ENCODE data around the gene SERPINE1. TPM values are rescaled to one million over a fixed set of nuclear protein-coding genes. Genes with fewer than 3 reads are reported as not detected.
"Not testable (repeated sequence)": the region's sequence is repeated elsewhere in the genome, so short reads cannot be mapped to it uniquely, and the experiment has no call there.

SERPINE1 gene
- total RNA-seq, 1 donor, result 278 TPM

DNA sequence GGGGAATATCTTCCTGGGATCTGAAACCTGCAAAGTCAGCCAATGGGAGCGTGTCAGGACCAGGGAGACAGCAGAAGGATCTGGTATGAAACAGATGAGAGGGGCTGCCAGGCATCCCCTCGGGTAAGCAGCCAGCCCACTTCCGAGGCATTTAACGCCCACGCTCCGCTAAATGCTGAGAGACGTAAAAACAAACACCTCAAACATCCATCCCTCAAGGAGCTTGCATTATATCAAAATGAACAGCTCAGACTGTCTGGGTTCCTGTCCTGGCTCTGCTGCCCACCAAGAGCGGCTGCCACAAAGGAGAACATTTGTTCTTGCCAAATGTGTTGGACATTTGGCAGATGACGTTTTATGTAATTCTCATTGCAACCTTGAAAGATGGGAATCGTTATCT, 7.0 kb upstream of the SERPINE1 start:
- H3K4me1 ChIP-seq (ENCODE audit: insufficient read depth, low read length), result peaks cover 63% of the 10 kb centered on the region
- H3K27me3 ChIP-seq (ENCODE audit: insufficient read depth, low read length), result no peaks in the 10 kb centered on the region
- H3K27ac ChIP-seq (ENCODE audit: low read depth, low read length), result peak overlapping the region; percentile 98
- no peak overlapping the region for H3K4me3 ChIP-seq (ENCODE audit: insufficient read depth, low read length)
- no peaks in the 10 kb centered on the region for H4K20me1 ChIP-seq (ENCODE audit: insufficient read depth, low read length)
- H3K4me2 ChIP-seq (ENCODE audit: insufficient read depth, low read length), result no peak overlapping the region
- no peaks in the 10 kb centered on the region for H3K36me3 ChIP-seq (ENCODE audit: insufficient read depth, low read length)
- DNase-seq (ENCODE audit: insufficient read length, low spot score, missing footprints), result no peak
- peaks cover 7% of the 10 kb centered on the region for H3K79me2 ChIP-seq (ENCODE audit: insufficient read depth, low read length)
- no peak overlapping the region for H2AFZ ChIP-seq (ENCODE audit: low read length)
- TF ChIP-seq, protein P1, sequence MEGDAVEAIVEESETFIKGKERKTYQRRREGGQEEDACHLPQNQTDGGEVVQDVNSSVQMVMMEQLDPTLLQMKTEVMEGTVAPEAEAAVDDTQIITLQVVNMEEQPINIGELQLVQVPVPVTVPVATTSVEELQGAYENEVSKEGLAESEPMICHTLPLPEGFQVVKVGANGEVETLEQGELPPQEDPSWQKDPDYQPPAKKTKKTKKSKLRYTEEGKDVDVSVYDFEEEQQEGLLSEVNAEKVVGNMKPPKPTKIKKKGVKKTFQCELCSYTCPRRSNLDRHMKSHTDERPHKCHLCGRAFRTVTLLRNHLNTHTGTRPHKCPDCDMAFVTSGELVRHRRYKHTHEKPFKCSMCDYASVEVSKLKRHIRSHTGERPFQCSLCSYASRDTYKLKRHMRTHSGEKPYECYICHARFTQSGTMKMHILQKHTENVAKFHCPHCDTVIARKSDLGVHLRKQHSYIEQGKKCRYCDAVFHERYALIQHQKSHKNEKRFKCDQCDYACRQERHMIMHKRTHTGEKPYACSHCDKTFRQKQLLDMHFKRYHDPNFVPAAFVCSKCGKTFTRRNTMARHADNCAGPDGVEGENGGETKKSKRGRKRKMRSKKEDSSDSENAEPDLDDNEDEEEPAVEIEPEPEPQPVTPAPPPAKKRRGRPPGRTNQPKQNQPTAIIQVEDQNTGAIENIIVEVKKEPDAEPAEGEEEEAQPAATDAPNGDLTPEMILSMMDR (IDR thresholded peaks at IDR 0.05; ENCODE audit: extremely low read depth, low read depth, low read length), result no peak
- no peaks in the 10 kb centered on the region for H3K9me3 ChIP-seq (ENCODE audit: low read depth, low read length)

DNA sequence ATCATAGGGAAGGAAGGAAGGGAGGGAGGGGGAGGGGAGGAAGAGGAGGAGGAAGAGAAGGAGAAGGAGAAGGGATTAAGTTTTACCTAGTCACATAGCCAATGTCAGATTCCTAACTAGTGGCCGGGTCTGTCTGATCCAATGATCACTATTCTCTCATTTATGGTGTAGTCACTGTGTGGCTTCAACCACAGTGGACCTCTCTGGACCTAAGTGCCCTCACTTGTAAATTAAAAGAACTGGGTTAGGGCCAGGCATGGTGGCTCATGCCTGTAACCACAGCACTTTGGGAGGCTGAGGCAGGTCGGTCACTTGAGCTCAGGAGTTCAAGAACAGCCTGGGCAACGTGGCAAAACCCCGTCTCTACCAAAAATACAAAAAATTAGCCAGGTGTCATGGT, 6.6 kb upstream of the SERPINE1 start:
- H3K4me1 ChIP-seq (ENCODE audit: insufficient read depth, low read length), result peaks cover 66% of the 10 kb centered on the region
- H3K4me3 ChIP-seq (ENCODE audit: insufficient read depth, low read length), result no peak overlapping the region
- H3K27ac ChIP-seq (ENCODE audit: low read depth, low read length), result peak overlapping the region; percentile 98
- peaks cover 7% of the 10 kb centered on the region for H3K79me2 ChIP-seq (ENCODE audit: insufficient read depth, low read length)
- TF ChIP-seq, protein P1 (IDR thresholded peaks at IDR 0.05; ENCODE audit: extremely low read depth, low read depth, low read length), result no peak
- H3K36me3 ChIP-seq (ENCODE audit: insufficient read depth, low read length), result no peaks in the 10 kb centered on the region
- H2AFZ ChIP-seq (ENCODE audit: low read length), result no peak overlapping the region
- no peaks in the 10 kb centered on the region for H3K9me3 ChIP-seq (ENCODE audit: low read depth, low read length)
- no peaks in the 10 kb centered on the region for H4K20me1 ChIP-seq (ENCODE audit: insufficient read depth, low read length)
- no peak overlapping the region for H3K4me2 ChIP-seq (ENCODE audit: insufficient read depth, low read length)
- no peaks in the 10 kb centered on the region for H3K27me3 ChIP-seq (ENCODE audit: insufficient read depth, low read length)
- DNase-seq (ENCODE audit: insufficient read length, low spot score, missing footprints), result no peak

- H3K4me2 ChIP-seq (ENCODE audit: insufficient read depth, low read length); DNase-seq (ENCODE audit: insufficient read length, low spot score, missing footprints); H4K20me1 ChIP-seq (ENCODE audit: insufficient read depth, low read length); H3K79me2 ChIP-seq (ENCODE audit: insufficient read depth, low read length); H3K4me3 ChIP-seq (ENCODE audit: insufficient read depth, low read length); H2AFZ ChIP-seq (ENCODE audit: low read length); H3K27me3 ChIP-seq (ENCODE audit: insufficient read depth, low read length); H3K36me3 ChIP-seq (ENCODE audit: insufficient read depth, low read length); H3K9me3 ChIP-seq (ENCODE audit: low read depth, low read length): not testable (repeated sequence)
- Histone ChIP-seq H3K27ac (ENCODE audit: low read depth, low read length) (peak overlapping the region; percentile 98), H3K4me1 (ENCODE audit: insufficient read depth, low read length) (peaks cover 74% of the 10 kb centered on the region)
Observed at GRCh38 chr7:101121631-101121990, 5.3 kb upstream of the SERPINE1 start.

DNA sequence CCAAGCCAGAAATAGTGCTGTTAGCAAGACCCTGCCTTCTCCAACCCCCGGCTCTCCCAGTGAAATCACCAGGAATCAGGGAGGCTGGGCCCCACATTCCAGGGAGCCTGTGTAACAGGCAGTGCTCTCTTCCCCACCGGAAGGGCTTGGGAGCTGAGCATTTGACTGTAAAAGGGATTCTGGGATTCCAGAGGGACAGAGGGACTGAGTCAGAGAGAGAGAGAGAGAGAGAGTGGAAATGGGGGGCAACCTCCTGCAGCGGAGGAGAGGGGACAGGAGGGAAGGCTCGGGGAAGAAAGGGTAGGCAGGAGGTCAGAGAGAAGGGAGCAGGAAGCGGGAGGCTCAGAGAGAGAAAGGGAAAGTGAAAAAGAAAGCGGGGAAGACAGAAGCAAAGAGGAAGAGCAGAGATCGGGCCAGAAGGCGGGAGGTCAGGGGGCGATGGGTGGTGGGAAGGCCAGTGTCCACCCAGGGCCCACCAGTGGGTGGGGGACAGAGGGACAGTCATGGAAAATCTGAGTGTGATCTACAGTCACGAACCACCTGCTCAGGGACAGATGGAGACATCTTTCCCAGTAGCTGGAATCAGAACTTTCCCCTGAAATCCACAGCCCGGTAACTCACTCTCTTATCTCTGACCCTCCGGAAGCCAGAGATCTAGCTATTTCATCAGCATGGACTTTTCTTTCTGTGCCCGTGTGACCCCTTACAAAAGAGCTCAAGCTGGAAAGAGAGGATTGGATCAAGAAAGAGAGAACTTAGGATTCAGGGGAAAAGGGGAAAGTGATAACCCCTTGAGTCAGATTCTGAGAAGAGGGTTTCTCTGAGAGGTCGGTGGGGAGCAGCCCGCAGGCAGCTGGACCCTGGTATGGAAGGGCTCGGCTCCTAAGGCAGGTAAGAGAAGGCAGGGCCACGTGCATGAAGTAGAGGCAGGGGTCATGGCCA, 4.6 kb upstream of the SERPINE1 start:
- H3K36me3 ChIP-seq (ENCODE audit: insufficient read depth, low read length), result no peaks in the 10 kb centered on the region
- peaks cover 71% of the 10 kb centered on the region for H3K4me1 ChIP-seq (ENCODE audit: insufficient read depth, low read length)
- peak; percentile 91 for DNase-seq (ENCODE audit: insufficient read length, low spot score, missing footprints)
- no peaks in the 10 kb centered on the region for H3K9me3 ChIP-seq (ENCODE audit: low read depth, low read length)
- peak overlapping the region; percentile 98 for H3K27ac ChIP-seq (ENCODE audit: low read depth, low read length)
- peaks cover 11% of the 10 kb centered on the region for H3K79me2 ChIP-seq (ENCODE audit: insufficient read depth, low read length)
- H4K20me1 ChIP-seq (ENCODE audit: insufficient read depth, low read length), result peaks cover 2% of the 10 kb centered on the region
- TF ChIP-seq, protein P1 (IDR thresholded peaks at IDR 0.05; ENCODE audit: extremely low read depth, low read depth, low read length), result no peak
- H3K4me2 ChIP-seq (ENCODE audit: insufficient read depth, low read length), result peak overlapping the region; percentile 78
- H3K4me3 ChIP-seq (ENCODE audit: insufficient read depth, low read length), result peak overlapping the region; percentile 63
- no peaks in the 10 kb centered on the region for H3K27me3 ChIP-seq (ENCODE audit: insufficient read depth, low read length)
- H2AFZ ChIP-seq (ENCODE audit: low read length), result no peak overlapping the region
